Measurements from ENCODE around the gene SH3RF1. TPM values are rescaled to one million over a fixed set of nuclear protein-coding genes. Genes with fewer than 3 reads are reported as not detected.

SH3RF1 gene
- total RNA-seq, 1 donor from 2014 or later = 20.4 TPM

DNA sequence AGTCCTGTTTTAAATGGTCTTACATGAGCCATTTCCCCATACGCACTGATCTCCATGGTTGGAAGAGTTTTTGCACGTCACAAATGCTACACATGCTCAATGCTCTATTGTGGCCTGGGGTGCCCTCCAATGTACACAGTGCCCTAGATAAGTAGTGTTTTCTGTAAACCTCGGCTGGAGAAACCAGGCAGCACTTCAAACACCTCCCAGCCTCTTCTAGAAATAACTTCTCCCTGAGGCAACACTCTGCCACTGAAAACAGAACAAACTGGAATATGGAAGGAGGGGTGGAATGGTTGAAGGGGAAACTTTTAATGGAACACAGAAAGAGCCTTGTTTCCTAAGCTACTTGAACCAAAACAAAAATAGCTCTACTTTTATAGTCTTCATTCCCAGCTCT, 136.8 kb downstream of the SH3RF1 start:
- peak; percentile 65 for DNase-seq

GRCh38 chr4:169132561-169133305, 138.0 kb downstream of the SH3RF1 start:
- no peak for DNase-seq

GRCh38 chr4:169131556-169132208, 139.1 kb downstream of the SH3RF1 start:
- DNase-seq = no peak

GRCh38 chr4:169128902-169129301, 141.9 kb downstream of the SH3RF1 start:
- DNase-seq = no peak

DNA sequence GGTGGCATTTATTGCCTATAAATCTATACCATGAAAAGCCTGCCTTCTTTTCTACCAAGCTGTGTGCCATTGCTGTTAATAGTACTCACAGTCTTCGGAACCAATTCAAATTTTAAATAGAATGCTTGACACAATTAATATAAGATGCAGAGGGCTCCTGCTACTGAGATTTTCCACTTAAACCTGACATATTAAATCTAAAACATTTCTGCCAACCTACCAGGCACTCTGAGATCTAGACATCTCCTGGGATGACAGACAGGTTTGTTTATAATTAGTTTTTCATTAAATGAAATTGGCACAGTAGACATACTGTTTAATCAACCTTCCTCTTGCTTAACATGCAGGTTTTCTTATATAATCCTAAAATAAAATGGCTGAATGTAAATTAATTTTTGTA, 143.4 kb downstream of the SH3RF1 start:
- no peak for DNase-seq

GRCh38 chr4:169124661-169125060, 146.1 kb downstream of the SH3RF1 start:
- no peak for DNase-seq

GRCh38 chr4:169122422-169122821, 148.3 kb downstream of the SH3RF1 start:
- no peak for DNase-seq

DNA sequence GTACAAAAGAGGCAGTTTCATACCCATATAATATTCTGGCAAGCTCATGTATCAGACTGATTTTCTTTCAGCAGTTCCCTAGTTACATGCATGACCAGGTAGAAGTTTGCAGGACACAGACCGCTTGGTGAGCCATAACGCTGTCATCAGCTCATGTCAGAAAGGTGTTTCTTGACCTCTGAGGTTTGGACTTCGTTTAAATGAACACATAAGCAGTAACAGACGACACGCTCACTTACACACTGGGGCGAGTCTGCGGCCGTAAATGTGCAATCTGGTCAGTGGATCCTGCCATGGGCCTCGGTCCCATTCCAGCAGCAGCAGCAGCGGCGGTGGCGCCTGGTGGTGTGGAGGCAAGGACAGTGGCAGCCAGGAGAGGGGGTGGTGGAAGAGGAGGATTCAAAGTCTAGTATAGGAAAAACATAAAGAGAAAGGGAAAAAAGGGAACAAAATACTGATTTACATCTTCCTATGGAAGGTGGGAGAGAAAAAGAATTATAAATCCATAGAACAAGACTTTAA, 148.8 kb downstream of the SH3RF1 start:
- DNase-seq = no peak

- no peak for DNase-seq
These were observed 150.1 kb downstream of the SH3RF1 start for GRCh38 chr4:169120624-169121023.

DNA sequence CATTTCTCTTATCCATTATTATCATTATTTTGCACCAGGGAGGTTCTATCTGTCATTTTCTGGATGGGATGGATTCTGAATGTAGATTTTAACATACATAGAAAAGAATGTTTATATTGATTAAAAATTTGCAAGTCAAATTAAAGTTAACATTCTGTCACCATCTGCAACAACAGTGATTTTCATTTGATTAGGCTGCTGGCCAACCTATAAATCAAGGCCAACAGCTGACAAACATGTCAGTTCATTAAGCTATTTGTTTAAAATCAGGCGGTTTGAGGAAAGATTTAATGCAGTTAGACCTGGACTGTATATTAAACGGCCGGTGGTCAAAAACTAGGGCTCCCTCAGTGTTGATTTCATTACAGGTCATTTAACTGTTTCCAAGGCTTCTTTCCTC, 151.2 kb downstream of the SH3RF1 start:
- no peak for DNase-seq

DNA sequence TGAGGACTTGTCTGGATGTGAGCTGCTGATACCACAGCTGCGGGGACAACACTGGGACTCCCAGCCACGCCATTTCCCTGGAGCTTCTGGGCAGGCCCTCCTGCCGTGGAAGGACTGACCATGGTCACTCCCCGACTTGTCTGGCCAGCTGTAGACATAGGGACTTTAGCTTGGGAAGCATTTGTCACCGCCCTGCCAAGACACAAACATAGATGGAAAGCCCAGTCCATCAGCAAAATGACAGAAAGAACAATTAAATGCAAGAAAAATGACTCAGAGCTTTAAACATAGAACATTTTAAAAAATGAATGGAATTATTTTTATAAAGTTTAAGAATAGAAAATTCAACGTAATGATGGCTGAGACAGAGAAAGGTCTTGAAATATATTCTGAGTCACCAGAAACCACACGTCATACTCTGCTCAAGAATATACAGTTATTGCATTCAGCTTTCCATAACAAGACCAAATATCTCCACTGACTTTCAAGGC, 153.1 kb downstream of the SH3RF1 start:
- no peak for DNase-seq

DNA sequence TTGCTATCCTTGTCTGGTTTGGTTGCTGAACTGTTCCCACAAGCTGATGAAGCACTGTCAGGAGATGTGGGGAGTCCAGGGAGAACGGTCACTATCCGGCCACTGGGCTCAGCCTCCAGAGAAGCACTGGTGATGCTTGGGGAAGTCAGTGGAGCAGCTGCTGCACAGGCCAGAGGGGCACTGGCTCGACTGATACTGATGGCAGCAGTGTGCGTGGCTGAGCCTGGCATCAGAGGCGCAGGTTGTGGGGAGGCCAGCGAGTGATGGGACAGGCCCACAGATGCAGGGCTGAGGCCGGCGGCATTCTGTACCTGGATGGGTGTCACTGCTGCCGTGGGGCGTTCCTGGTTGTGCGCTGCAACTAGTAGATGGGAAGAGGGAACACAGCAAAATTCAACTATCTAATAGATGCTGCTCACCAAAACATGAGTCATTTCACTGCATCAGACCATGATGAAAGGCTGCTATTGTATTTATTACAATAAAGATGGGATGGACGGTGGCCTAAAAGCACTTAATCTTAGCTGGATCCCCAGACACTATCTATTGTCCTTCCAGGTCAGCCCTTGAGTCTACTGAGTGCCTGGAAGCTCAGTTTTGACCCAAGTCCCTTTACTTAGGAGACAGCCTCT, 154.4 kb downstream of the SH3RF1 start:
- DNase-seq = no peak

DNA sequence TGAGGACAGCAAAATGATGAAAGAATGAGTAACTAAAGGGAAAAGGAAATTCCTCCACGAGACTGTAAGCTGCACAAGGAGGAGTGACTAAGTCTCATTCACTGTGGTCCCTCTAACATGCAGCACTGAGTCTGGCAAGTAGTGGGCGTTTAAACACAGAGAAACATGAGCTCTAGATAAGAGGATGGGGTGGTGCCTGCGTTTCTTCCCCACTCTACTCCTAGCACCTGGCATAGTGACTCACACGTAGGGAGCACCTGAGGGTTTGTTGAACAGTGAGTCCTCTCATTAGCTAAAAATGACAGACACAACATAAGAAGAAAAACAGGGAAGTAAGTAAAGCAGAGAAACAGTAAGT, 154.9 kb downstream of the SH3RF1 start:
- DNase-seq = no peak

GRCh38 chr4:169115144-169115896, 155.4 kb downstream of the SH3RF1 start:
- DNase-seq = no peak

- DNase-seq = no peak
These were observed 156.3 kb downstream of the SH3RF1 start for GRCh38 chr4:169114341-169114974.

DNA sequence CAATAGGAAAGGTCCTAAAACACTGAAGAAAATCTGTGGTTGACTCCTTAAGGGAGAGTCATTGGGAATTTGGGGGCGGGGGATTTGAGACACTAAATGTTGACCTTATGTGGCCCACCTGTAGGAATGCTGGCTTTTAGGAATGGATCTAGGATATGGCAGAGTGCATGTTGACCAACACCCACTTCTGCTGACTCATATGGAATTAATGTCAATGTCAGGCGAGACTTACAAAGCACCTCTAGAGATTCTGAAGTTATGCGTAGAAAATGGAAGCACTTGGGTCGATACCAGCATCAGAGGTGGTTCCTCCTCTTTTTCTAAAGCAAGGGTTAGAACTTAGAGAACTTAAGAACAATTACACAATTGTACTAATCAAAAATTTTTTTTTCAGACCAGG, 160.1 kb downstream of the SH3RF1 start:
- no peak for DNase-seq

GRCh38 chr4:169109035-169109675, 161.6 kb downstream of the SH3RF1 start:
- DNase-seq = no peak

GRCh38 chr4:169108303-169108702, 162.5 kb downstream of the SH3RF1 start:
- no peak for DNase-seq

DNA sequence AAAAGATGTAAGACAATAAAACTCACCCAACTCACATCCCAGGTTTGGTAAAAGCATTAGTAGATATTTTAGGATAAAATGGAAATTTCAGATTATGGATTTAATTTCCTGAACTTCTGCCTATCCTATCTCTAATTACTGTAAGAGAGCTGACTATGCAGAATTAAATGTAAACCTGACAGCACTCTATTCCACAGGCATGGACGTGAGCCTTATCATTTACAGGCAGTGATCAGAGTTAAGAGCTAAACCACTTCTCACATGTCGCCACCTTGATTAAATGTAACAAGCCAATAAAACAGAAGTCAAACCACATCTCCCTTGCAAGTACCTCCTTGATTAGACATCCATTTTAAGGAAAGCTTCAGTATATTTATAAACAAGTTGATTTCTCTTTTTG, 163.2 kb downstream of the SH3RF1 start:
- no peak for DNase-seq

DNA sequence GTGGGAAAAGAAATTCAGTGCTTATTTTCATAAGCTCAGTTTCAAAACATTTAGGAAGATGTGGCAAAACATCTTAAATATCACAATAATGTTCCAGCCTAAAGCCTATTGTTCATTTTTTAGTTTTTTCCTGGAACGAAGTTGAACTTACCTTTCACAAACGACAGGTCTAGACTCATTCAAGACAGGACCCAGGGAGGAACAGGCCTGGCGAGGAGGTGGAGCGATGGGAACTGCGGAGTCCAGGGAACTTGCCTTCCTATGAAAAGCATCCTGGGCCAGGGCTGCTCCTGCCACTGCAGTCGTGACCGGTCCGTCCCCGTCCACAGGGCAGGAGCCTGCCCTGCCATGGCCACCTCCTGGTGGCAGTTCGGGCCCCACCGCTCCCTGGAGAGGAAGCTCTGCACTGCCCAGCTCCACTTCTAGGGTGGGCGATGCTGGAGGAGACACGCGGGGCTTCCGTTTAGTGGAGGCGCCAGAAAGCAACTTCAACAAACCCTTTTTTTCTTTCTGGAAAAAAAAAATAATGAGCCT, 164.0 kb downstream of the SH3RF1 start:
- no peak for DNase-seq

DNA sequence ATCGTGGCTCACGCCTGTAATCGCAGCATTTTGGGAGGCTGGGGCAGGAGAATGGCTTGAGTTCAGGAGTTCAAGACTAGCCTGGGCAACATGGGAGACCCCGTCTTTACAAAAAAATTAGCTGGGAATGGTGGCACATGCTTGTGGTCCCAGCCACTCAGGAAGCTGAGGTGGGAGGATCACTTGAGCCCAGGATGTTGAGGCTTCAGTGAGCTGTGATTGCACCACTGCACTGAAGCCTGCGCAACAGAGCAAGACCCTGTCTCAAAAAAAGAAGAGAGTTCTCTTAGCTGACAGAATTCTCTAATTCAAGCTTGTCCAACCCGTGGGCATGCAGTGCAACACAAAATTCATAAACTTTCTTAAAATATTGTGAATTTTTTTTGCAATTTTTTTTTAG, 165.1 kb downstream of the SH3RF1 start:
- DNase-seq = no peak
